Heart left ventricle (tissue), 13 donors: ENCODE results near the gene MRPL19.

ENCODE experiments used
- CTCF ChIP-seq, 12 donors: fragments of 200-600 bp; sonication (generic) in 4 of 12; IDR thresholded peaks; one replicate each; pipeline versions ENCODE4 v1.5.0 to v1.8.0; 2018 to 2022; ENCODE audit warnings: antibody characterized with exemption in 12 of 12, mild to moderate bottlenecking in 5 of 12
- POLR2A ChIP-seq, 2 donors: fragments of 450-650 bp; IDR thresholded peaks; one replicate each; pipeline ENCODE4 v1.6.1; 2017; ENCODE audit warnings: antibody characterized with exemption in 2 of 2, mild to moderate bottlenecking in 2 of 2, moderate library complexity in 2 of 2
- donor health status: ischemic (EF 13 %, LVEDD 7.1; RV severe dilation, severe dysfunction).
- donor health status: DM: no; HTN: yes; CAD: no.
- donor health status: DM: no; HTN: no; CAD: no.
- donor health status: ischemic (EF 25% LVEDD 6.9; RV normal size, moderate dysfunction).
- donor health status: ischemic (EF 25% LVEDD 5.7; RV mildly dilated, moderate dysfunction).
- donor health status: ischemic (EF 35%, LVEDD 5.7; RV mildly dilated, moderate dysfunction).
- donor health status: nonischemic (EF 11% LVEDD 7.7; RV severe dilation, severe dysfunction).
- donor health status: DM: yes; HTN: yes; CAD: no.
- donor health status: PGD.
- donor health status: ischemic (EF 29% LVEDD 5.4; RV normal size, mild dysfunction).
- donor health status: nonischemic (EF 23%, LVEDD 6.1; RV moderate dilation, normal function).

GRCh38 chr2:75596784-75597183 lies 49.8 kb upstream of the MRPL19 start:
- no peak for TF ChIP-seq CTCF (IDR thresholded peaks at IDR 0.05)
- TF ChIP-seq POLR2A (IDR thresholded peaks at IDR 0.05): no peak
